Lower leg skin (tissue), 3 donors: ENCODE measurements around the gene RGS7.

Experiments used
- CTCF ChIP-seq, 3 donors: fragments of 450-650 bp; IDR thresholded peaks; one replicate each; pipeline ENCODE4 v1.5.1; 2016; ENCODE audit warnings: antibody characterized with exemption in 3 of 3, mild to moderate bottlenecking in 3 of 3, moderate library complexity in 2 of 3
- POLR2A ChIP-seq, 2 donors: fragments of 450-650 bp; IDR thresholded peaks; one replicate each; pipeline ENCODE4 v1.6.1; 2016 to 2017; ENCODE audit warnings: antibody characterized with exemption in 2 of 2, mild to moderate bottlenecking in 1 of 2, moderate library complexity in 1 of 2

- TF ChIP-seq CTCF (IDR thresholded peaks at IDR 0.05): no peak
- TF ChIP-seq POLR2A (IDR thresholded peaks at IDR 0.05): no peak
These were observed 141.8 kb downstream of the RGS7 start for GRCh38 chr1:241215203-241215602.
